DMS79 (cell line): ENCODE results near the gene TRAK1.

Source experiments
- DNase-seq: peaks from one replicate; lab custom pipeline; 2025; lab: John Stamatoyannopoulos, UW

The TRAK1 gene

GRCh38 chr3:42246091-42246490 is 154.9 kb downstream of the TRAK1 start:
- no peak for DNase-seq

- DNase-seq, result peak; percentile 23
Measured at GRCh38 chr3:42247576-42248027, 156.4 kb downstream of the TRAK1 start.

- DNase-seq, result no peak
Measured at GRCh38 chr3:42250761-42251160, 159.6 kb downstream of the TRAK1 start.

DNA sequence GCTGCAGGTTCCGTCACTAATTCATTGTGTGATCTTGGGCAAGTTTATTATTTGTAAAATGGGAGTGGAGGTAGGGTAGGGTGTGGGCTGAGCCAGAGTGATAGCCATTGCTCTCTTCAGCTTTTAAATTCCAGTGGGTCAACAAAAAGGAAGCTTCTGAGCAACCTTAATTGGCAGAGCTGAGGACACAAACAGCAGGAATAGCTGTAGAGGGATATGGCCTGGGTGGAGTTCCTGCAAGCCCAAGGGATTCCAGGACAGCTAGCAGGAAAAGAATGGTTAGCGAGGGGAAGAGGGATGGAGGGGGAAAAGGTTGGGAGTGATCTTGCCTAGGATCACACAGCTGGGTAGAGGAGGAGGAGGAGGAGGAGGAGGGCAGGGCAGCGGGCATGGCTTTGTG is 163.4 kb downstream of the TRAK1 start:
- DNase-seq, result no peak

GRCh38 chr3:42256135-42256819 is 165.1 kb downstream of the TRAK1 start:
- DNase-seq, result no peak

- peak; percentile 9 for DNase-seq
Measured at GRCh38 chr3:42257007-42257406, 165.8 kb downstream of the TRAK1 start.

DNA sequence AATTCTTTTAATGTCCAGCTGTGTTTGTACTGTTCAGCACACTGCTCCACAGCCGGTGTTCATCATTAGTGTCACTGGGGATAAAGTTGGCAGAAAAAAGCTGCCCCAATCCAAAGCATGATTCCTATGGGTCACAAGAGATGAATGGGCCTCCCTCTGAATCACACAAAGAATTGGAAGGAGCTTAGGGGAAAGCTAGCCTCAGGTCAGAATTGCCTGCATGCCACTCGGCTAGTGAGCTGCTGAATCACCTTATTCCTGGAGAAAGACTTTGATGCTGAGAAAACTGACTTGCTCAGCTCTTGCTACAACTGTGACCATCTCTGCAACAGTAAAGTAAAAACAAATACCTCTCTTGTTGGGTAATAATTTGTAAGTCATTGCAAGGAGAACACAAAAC is 171.4 kb downstream of the TRAK1 start:
- no peak for DNase-seq

GRCh38 chr3:42263354-42264346 is 172.5 kb downstream of the TRAK1 start:
- peak; percentile 19 for DNase-seq

DNA sequence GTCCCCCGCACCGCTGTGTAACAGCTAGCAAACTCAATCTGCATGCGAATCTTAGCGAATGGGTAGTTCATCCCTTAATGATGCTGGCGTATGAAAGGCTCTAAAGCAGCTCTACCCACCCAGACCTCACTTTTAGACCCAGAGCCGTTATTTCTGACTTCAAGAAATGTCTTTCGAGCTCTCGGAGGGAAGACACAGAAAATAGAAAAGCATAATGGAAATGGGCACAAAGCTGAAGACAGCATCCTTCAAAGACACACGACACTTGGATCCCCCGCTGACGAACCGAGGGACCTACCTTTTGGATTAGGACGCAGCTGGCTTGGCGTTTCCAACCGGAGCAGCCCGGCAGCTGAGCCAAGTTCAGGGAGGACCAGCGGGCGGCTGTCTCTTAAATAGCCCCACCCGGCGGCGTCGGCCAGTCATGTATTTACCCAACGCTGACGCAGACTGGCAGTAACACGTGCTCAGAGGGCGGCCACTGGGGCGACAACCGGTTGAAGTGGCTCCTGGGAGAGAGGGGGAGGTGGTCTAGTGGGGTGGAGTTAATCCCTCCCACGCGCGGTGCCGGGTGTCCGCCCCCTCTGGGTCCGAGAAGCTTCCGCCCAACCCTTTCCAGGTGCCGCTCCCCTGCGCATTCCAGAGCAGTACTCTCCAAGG is 173.4 kb downstream of the TRAK1 start:
- DNase-seq, result no peak

DNA sequence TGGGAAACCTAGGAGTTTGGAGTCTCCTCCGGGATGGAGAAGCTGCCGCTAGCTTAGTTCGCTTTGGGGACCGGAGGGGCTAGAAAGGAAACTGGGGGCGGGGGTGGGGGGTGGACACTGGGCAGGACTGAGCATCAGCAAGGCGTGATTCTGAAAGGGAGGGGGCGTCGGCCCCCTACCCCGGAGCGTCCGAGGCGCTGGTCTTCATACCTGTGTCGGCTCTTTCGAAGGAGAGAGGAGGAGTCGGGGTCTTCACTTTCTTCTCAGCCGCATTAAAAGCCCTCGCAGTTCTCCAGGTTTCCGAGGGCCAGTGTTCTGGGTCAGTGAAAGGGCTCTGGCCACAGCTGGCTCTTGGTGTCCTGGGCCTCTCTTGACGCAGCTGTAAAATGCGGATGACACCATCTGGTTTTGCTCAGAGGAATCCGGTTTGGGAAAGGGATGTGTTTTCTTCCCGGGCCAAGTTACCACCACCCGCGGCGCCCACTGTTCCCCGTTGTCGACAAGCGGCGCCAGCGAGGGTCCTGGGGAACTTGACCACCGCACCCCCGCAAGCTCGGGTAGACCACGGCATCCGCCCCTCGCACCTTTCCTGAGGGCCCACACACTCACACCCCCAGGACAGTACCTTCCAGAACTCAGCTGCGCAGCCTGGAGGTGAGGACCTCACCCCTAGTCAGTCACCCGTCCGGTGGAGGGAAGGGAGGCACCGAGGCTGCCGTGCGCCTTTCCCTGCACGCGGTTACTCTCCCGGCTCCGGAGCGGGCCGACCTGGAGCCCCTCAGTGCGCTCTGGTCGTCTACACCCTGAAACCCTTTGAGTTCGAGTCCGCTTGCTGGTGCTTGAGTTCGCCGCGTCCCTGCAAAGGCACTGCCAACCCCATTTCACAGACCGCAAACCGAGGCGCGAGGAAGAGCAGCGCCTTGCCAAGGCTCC is 174.2 kb downstream of the TRAK1 start:
- no peak for DNase-seq

GRCh38 chr3:42266085-42266484 is 174.9 kb downstream of the TRAK1 start, which contains the start of gene CCK:
TSS of gene CCK (minus strand) at chr3:42266185. CDS start at chr3:42263630, 2,555 bp downstream.
- no peak for DNase-seq

- no peak for DNase-seq
Measured at GRCh38 chr3:42267878-42268277, 176.7 kb downstream of the TRAK1 start.

- DNase-seq, result no peak
Measured at GRCh38 chr3:42269647-42270046, 178.5 kb downstream of the TRAK1 start.

GRCh38 chr3:42270561-42270960 is 179.4 kb downstream of the TRAK1 start:
- DNase-seq, result peak; percentile 26

GRCh38 chr3:42271786-42272185 is 180.6 kb downstream of the TRAK1 start:
- no peak for DNase-seq

- no peak for DNase-seq
Measured at GRCh38 chr3:42273361-42273760, 182.2 kb downstream of the TRAK1 start.

- no peak for DNase-seq
Measured at GRCh38 chr3:42274266-42274665, 183.1 kb downstream of the TRAK1 start.

DNA sequence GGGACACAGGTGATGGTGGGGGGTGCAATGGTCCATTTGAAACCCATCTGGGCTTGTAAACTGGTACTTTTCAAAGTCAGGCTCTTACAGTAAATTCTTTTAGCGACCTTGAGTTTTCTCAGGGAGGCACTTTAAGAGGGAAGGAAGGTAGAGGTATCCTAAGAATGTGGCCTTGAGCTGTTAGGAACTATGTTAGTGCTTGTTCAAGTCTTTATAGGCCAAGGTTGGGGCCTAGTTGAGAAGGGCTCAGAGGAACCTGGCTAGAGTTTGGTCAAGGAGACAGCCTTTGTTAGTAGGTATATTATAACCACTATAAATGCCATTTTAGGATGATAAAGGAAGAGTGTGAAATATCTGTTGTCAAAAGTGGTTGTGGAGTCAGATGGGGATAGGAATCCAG is 184.1 kb downstream of the TRAK1 start:
- DNase-seq, result no peak
